ENCODE measurements around the gene HMGN1. TPM values are rescaled to one million over a fixed set of nuclear protein-coding genes. Genes with fewer than 3 reads are reported as not detected.

HMGN1 gene
- total RNA-seq, 3 donors from 2014 or later (not counting 1 experiment from before 2014, with no cell fraction given): 187 to 228 (median 219) TPM

DNA sequence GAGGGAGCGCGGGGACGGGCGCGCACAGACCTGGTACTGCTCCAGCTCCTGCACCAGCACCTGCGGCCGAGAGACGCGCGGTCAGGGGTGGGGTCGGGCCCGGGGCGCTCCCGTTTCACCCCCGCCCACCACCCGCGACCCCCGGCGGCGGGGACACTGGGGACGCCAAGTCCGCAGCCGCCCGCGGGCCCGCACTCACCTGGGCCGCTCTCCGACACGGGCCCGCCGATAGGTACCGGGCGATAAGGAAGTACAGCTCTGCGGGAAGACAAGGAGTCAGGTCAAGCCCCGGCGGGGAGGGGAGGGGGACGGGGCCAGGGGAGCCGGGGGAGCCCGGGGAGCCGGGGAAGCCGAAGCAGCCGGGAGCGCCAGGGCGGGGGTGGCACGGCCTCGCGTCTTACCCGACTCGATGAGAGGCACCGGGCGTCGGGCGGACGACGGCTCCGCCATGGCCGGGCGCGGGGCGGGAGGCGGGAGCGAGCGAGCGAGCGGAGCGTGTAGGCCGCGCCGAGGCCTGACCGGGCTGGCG lies 35.8 kb downstream of the HMGN1 start:
- Mint-ChIP-seq H3K27ac (peak overlapping the region; percentile 92 to 97), H3K9me3 (no peaks in the 10 kb centered on the region), H3K4me1 (peaks cover 34 to 42% of the 10 kb centered on the region in 2 donors), H3K36me3 (peaks cover 6% of the 10 kb centered on the region), H3K4me3 (peak overlapping the region; percentile 96), H3K27me3 (ENCODE audit: low read depth in 2 of 2) (no peaks in the 10 kb centered on the region)
- intact Hi-C loops (cut with micrococcal nuclease): loop anchor here (1.0 to 2.0 kb wide), 2 partner anchors 35 to 130 kb away; partner anchors contain the start of gene PSMG1
- Histone ChIP-seq H3K27ac (ENCODE audit: low read length) (peak overlapping the region; percentile 65), H3K9me3 (ENCODE audit: control insufficient read depth, insufficient read depth, low read length) (no peaks in the 10 kb centered on the region), H3K4me1 (ENCODE audit: control insufficient read depth, insufficient read depth, low read length) (peaks cover 10% of the 10 kb centered on the region), H3K27me3 (ENCODE audit: control insufficient read depth, insufficient read depth, low read length) (no peaks in the 10 kb centered on the region), H3K36me3 (ENCODE audit: control insufficient read depth, insufficient read depth, low read length) (peaks cover 10% of the 10 kb centered on the region), H3K4me3 (ENCODE audit: low read length) (peak overlapping the region; percentile 88)
- DNase-seq: peak in 1 of 2 donors; percentile 55
- peak; percentile 0 to 4 (median 2) for ATAC-seq
- under 1% methylated on average over 71 of the region's 71 CpGs for WGBS (ENCODE audit: insufficient coverage)
- TF ChIP-seq CTCF (IDR thresholded peaks at IDR 0.05): no peak

- Mint-ChIP-seq H3K4me3 (peak overlapping the region; percentile 92), H3K9me3 (no peaks in the 10 kb centered on the region), H3K27ac (peak overlapping the region; percentile 92 to 97), H3K36me3 (peaks cover 6% of the 10 kb centered on the region), H3K27me3 (ENCODE audit: low read depth in 2 of 2) (no peaks in the 10 kb centered on the region), H3K4me1 (peaks cover 39 to 49% of the 10 kb centered on the region in 2 donors)
- peak overlapping the region; percentile 88 for H3K4me3 ChIP-seq (ENCODE audit: low read length)
- H3K9me3 ChIP-seq (ENCODE audit: control insufficient read depth, insufficient read depth, low read length): no peaks in the 10 kb centered on the region
- intact Hi-C loops (cut with micrococcal nuclease): loop anchor here (1.0 to 2.0 kb wide), 3 partner anchors 36 to 133 kb away; partner anchors contain the start of genes LCA5L and PSMG1
- under 1% methylated on average over 63 of the region's 65 CpGs for WGBS (ENCODE audit: insufficient coverage)
- H3K27me3 ChIP-seq (ENCODE audit: control insufficient read depth, insufficient read depth, low read length): no peaks in the 10 kb centered on the region
- DNase-seq (peak; percentile 96 to 98), ATAC-seq (peak; percentile 87 to 94 (median 87))
- TF ChIP-seq CTCF (IDR thresholded peaks at IDR 0.05): no peak
- H3K4me1 ChIP-seq (ENCODE audit: control insufficient read depth, insufficient read depth, low read length): peaks cover 10% of the 10 kb centered on the region
- H3K36me3 ChIP-seq (ENCODE audit: control insufficient read depth, insufficient read depth, low read length): peaks cover 12% of the 10 kb centered on the region
- peak overlapping the region; percentile 65 for H3K27ac ChIP-seq (ENCODE audit: low read length)
These were observed 36.5 kb downstream of the HMGN1 start for GRCh38 chr21:39312112-39313041.

DNA sequence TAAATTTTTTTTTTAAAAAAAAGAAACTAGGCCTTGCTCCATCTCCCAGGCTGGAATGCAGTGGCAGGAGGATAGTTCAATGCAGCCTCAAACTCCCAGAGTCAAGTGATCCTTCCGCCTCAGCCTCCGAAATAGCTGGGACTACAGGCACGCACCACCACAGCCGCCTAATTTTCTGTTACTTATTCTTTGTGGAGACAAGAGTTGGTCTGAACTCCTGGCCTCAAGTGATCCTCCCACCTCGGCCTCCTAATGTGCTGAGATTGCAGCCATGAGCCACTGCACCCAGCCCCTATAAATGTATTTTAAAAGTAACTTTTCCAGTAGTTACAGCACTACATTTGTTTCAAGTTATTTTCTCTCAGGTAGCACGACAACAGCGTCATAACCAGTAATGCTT lies 37.7 kb downstream of the HMGN1 start:
- intact Hi-C loops (cut with micrococcal nuclease): no loop called here
- 96% methylated on average over 7 of the region's 7 CpGs for WGBS (ENCODE audit: insufficient coverage)
- peaks cover 6% of the 10 kb centered on the region for H3K36me3 Mint-ChIP-seq
- H3K4me3 Mint-ChIP-seq: no peak overlapping the region
- H3K27ac ChIP-seq (ENCODE audit: low read length): no peak overlapping the region
- peaks cover 14% of the 10 kb centered on the region for H3K36me3 ChIP-seq (ENCODE audit: control insufficient read depth, insufficient read depth, low read length)
- no peaks in the 10 kb centered on the region for H3K9me3 ChIP-seq (ENCODE audit: control insufficient read depth, insufficient read depth, low read length)
- DNase-seq (no peak), ATAC-seq (no peak)
- no peak for TF ChIP-seq CTCF (IDR thresholded peaks at IDR 0.05)
- H3K9me3 Mint-ChIP-seq: no peaks in the 10 kb centered on the region
- H3K27ac Mint-ChIP-seq: peak overlapping the region; percentile 92 to 97
- no peaks in the 10 kb centered on the region for H3K27me3 ChIP-seq (ENCODE audit: control insufficient read depth, insufficient read depth, low read length)
- H3K4me3 ChIP-seq (ENCODE audit: low read length): no peak overlapping the region
- H3K4me1 ChIP-seq (ENCODE audit: control insufficient read depth, insufficient read depth, low read length): peaks cover 10% of the 10 kb centered on the region
- H3K27me3 Mint-ChIP-seq (ENCODE audit: low read depth in 2 of 2): no peaks in the 10 kb centered on the region
- H3K4me1 Mint-ChIP-seq: peaks cover 40 to 49% of the 10 kb centered on the region in 2 donors

All from natural killer cell (primary cell).